ENCODE results near the gene UNC13D.

The UNC13D gene

DNA sequence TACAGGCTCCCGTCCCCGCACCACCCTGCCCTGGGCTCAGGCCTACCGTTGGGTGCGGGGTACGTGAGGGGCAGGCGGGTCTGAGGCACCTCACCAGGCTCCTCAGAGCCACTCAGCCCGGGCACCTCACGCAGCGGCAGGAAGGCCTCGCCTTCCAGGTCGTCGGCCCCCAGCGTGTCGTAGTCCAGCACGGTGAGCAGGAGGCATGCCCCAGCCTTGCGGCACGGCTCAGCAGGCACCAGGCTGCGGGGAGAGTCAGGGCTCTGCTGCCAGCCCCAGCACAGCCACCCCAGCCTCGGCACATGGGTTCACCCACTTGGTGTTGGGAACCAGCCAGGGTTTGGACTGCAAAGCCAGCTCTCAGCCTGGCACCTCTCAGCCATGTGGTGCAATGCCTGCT lies 15.5 kb downstream of the UNC13D start:
- Histone ChIP-seq H3K27ac (peak overlapping the region; percentile 96), H3K9me3 (ENCODE audit: severe bottlenecking) (no peaks in the 10 kb centered on the region), H3K4me3 (ENCODE audit: low read depth, low read length) (no peak overlapping the region), H3K27me3 (ENCODE audit: insufficient read depth, low read depth, severe bottlenecking) (no peaks in the 10 kb centered on the region), H3K36me3 (peaks cover 32% of the 10 kb centered on the region)
- TF ChIP-seq, protein P1, sequence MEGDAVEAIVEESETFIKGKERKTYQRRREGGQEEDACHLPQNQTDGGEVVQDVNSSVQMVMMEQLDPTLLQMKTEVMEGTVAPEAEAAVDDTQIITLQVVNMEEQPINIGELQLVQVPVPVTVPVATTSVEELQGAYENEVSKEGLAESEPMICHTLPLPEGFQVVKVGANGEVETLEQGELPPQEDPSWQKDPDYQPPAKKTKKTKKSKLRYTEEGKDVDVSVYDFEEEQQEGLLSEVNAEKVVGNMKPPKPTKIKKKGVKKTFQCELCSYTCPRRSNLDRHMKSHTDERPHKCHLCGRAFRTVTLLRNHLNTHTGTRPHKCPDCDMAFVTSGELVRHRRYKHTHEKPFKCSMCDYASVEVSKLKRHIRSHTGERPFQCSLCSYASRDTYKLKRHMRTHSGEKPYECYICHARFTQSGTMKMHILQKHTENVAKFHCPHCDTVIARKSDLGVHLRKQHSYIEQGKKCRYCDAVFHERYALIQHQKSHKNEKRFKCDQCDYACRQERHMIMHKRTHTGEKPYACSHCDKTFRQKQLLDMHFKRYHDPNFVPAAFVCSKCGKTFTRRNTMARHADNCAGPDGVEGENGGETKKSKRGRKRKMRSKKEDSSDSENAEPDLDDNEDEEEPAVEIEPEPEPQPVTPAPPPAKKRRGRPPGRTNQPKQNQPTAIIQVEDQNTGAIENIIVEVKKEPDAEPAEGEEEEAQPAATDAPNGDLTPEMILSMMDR (IDR thresholded peaks at IDR 0.05; ENCODE audit: low read depth, low read length): no peak
- no peak for DNase-seq

DNA sequence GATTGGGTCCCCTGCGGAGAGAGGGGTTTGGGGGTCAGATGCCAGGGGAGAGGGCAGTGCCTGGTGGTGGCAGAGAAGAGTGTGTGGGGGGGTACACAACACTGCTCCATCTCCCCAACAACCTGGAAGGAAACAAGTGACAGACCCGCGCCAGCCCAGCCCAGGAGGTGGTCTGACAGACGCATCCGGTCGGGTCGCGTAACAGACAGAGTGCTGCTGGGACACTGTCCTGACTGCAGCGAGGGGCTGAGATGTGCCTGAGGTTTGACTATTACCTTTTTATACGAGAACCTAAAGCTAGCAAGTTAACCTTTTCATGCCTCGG lies 16.2 kb downstream of the UNC13D start:
- Histone ChIP-seq H3K9me3 (ENCODE audit: severe bottlenecking) (no peaks in the 10 kb centered on the region), H3K27ac (peak overlapping the region; percentile 96), H3K36me3 (peaks cover 39% of the 10 kb centered on the region), H3K4me3 (ENCODE audit: low read depth, low read length) (peak overlapping the region; percentile 38), H3K27me3 (ENCODE audit: insufficient read depth, low read depth, severe bottlenecking) (no peaks in the 10 kb centered on the region)
- DNase-seq: no peak
- TF ChIP-seq, protein P1 (IDR thresholded peaks at IDR 0.05; ENCODE audit: low read depth, low read length): no peak

DNA sequence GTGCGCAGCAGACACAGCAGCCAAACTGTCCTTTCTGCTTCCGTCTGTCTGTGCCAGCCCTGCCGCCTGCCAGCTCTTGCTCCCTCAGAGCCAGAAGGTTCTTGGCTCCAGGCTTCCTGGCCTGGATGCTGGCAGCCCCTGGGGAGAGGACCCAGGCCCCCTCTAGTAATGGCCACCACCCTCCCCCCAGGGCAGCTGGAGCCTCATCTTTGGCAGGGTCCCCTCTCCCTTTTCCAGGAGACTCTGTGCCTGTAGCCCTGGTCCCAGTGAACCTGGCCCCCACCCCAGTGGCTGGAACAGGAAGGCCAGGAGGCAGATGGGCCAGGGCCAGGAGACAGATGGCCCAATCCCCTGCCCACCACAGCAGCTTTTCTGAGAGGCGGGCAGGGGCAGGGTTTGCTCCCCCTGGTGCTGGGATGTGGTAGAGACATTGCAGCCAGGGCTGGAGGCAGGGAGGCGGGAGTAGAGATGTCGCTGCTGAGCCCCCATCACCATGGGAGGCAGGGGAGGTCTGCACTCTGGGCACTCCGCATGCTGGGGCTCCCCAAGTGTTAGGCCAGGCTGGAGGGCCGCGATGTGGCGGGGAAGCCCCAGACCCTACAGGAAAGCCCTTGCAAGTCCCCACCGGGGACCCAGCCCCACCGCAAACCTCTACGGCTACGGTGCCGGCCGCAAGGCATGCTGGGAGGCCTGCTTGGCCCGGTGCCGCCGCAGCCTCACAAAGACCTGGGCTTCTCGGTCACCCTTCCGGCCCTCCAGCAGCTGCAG lies 16.7 kb downstream of the UNC13D start:
- Histone ChIP-seq H3K27me3 (ENCODE audit: insufficient read depth, low read depth, severe bottlenecking) (no peaks in the 10 kb centered on the region), H3K27ac (peak overlapping the region; percentile 96), H3K9me3 (ENCODE audit: severe bottlenecking) (no peaks in the 10 kb centered on the region), H3K4me3 (ENCODE audit: low read depth, low read length) (peak overlapping the region; percentile 38), H3K36me3 (peaks cover 45% of the 10 kb centered on the region)
- peak; percentile 98 for DNase-seq
- TF ChIP-seq, protein P1 (IDR thresholded peaks at IDR 0.05; ENCODE audit: low read depth, low read length): peak; percentile 98

DNA sequence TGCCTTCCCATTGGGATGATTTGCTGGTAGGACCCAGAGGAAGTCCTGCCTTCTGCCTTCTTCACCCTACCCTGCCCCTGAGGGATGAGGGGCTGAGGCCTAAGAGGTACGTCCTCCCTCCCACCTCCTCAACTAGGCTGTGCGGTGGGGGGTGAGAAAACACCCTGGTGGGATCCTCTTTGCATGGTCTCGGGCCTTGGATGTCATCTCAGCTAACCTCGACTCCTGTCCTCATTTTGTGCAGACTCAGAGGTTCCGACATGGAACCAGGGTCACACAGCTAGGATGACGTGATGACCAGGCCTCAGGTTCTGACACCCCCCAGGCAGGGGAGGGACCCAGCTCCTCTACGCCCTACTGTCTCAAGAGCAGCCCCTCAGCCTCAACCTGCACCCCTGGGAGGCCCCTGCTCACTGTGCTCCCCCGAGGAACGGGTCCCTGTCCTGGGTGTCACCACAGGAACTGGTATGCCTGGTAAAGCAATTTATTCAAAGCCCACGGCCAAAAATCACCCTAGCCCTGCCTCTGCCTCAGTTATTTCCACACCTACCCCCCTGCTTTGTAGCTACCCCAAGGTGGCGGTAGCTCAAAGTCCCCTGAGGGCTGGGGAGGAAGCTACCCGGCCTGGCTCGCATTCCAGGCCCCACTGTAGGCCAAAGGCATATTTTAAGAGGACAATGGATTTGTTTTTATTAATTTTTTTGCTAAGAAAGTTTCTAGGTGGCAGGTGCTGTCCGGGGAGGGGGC lies 17.5 kb downstream of the UNC13D start:
- peaks cover 52% of the 10 kb centered on the region for H3K36me3 ChIP-seq
- TF ChIP-seq, protein P1 (IDR thresholded peaks at IDR 0.05; ENCODE audit: low read depth, low read length): peak; percentile 14; the same call in 1 of the 2 replicates
- peak overlapping the region; percentile 96 for H3K27ac ChIP-seq
- no peak for DNase-seq
- H3K9me3 ChIP-seq (ENCODE audit: severe bottlenecking): no peaks in the 10 kb centered on the region
- no peak overlapping the region for H3K4me3 ChIP-seq (ENCODE audit: low read depth, low read length)
- H3K27me3 ChIP-seq (ENCODE audit: insufficient read depth, low read depth, severe bottlenecking): no peaks in the 10 kb centered on the region

DNA sequence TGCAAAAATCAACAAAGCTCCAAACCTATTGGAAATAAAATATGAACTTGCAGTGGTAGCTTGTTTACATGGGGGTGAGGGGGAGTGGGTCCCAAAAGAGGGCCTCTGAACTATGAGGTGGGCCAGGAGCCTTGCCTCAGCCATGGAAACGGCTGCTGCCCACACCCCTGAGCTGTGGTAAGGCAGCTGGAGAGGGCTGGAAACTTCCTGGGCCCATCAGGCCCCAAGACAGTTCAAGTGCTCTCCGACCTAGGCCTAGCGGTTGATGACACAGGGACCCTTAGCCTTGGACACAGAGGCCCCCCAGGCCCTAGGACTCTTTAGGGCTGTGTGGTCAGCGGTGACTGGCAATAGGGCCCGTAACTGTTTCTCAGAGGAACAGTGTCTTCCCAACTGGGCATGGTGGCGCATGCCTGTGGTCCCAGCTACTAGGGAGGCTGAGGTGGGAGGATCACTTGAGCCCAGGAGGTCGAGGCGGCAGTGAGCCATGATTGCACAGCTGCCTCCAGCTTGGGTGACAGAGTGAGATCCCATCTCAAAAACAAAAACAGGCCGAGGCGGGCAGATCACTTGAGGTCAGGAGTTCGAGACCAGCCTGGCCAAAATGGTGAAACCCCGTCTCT lies 18.3 kb downstream of the UNC13D start:
- peak overlapping the region; percentile 8; the same call in 1 of the 2 replicates for H3K27ac ChIP-seq
- TF ChIP-seq, protein P1 (IDR thresholded peaks at IDR 0.05; ENCODE audit: low read depth, low read length): no peak
- no peak overlapping the region for H3K4me3 ChIP-seq (ENCODE audit: low read depth, low read length)
- no peaks in the 10 kb centered on the region for H3K27me3 ChIP-seq (ENCODE audit: insufficient read depth, low read depth, severe bottlenecking)
- no peak for DNase-seq
- no peaks in the 10 kb centered on the region for H3K9me3 ChIP-seq (ENCODE audit: severe bottlenecking)
- peaks cover 61% of the 10 kb centered on the region for H3K36me3 ChIP-seq

Measured in WERI-Rb-1 (cell line).